Bronchial epithelial cell (primary cell): ENCODE data around the gene WAPL. TPM values are rescaled to one million over a fixed set of nuclear protein-coding genes. Genes with fewer than 3 reads are reported as not detected.

Experiments used
- DNase-seq: peaks from one replicate; pipeline ENCODE4 v3.0.0-alpha.2; 2010; ENCODE audit warnings: low read depth
- FAIRE-seq: peaks from 2 replicates; lab custom pipeline; 2011; peaks lifted over from hg19 to GRCh38; lab: Jason Lieb, UNC
- H3K27me3 ChIP-seq: 2 replicates; pipeline ENCODE4 v1.5.1; 2011; ENCODE audit warnings: low read length; ENCODE audit not compliant: control insufficient read depth, insufficient read depth
- H3K36me3 ChIP-seq: 2 replicates; pipeline ENCODE4 v1.5.1; 2011; ENCODE audit warnings: low read length; ENCODE audit not compliant: control insufficient read depth, insufficient read depth
- H3K4me3 ChIP-seq: 2 replicates; pipeline ENCODE4 v1.5.1; 2011; ENCODE audit warnings: mild to moderate bottlenecking, low read depth, low read length, control low read depth
- CTCF ChIP-seq: IDR thresholded peaks from 2 replicates; pipeline ENCODE4 v1.5.1; 2011; ENCODE audit warnings: mild to moderate bottlenecking, moderate library complexity, low read length, control low read depth, inconsistent platforms; ENCODE audit not compliant: insufficient read depth, severe bottlenecking
- total RNA-seq: library from RNA; depleted of rRNA; stranded (reverse); fragments of >200 nt; gene quantifications from 2 replicates; pipeline ENCODE4 v1.2.1, GENCODE V29; 2014

Gene WAPL
- total RNA-seq, 1 donor from 2014 or later: 41.9 TPM

GRCh38 chr10:86440874-86441843, 80.4 kb downstream of the WAPL start:
- H3K36me3 ChIP-seq: peaks cover 8% of the 10 kb centered on the region
- DNase-seq: peak; percentile 96
- no peaks in the 10 kb centered on the region for H3K27me3 ChIP-seq
- no peak for TF ChIP-seq CTCF
- no peak overlapping the region for H3K4me3 ChIP-seq
- peak; percentile 23 for FAIRE-seq

DNA sequence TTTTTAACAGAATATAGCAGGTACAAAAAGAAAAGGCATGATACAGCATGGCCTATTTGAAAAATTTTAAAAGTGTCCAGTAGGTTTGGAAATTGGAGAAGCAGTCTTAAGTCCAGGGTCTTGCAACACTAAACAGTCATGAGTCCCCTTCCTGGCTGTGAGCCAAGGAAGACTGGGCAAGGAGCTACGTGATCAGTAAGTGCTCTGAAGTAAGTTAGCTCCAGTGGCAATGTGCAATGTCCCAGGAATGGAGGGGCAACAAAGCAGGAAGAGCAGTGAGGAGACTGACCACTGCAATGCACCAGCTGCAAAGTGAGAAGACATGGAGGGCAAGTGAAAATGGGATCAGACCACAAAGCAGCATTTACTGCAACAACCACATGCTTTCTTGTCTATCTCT, 82.0 kb downstream of the WAPL start:
- no peak for FAIRE-seq
- no peak overlapping the region for H3K4me3 ChIP-seq

GRCh38 chr10:86438091-86438749, 83.4 kb downstream of the WAPL start:
- FAIRE-seq (no peak), DNase-seq (no peak)
- Histone ChIP-seq H3K4me3 (no peak overlapping the region), H3K27me3 (no peaks in the 10 kb centered on the region), H3K36me3 (peaks cover 11% of the 10 kb centered on the region)
- TF ChIP-seq CTCF: no peak

More for the DNA sequence above, 82.0 kb downstream of the WAPL start:
- H3K27me3 ChIP-seq: no peaks in the 10 kb centered on the region
- TF ChIP-seq CTCF: no peak
- peaks cover 11% of the 10 kb centered on the region for H3K36me3 ChIP-seq
- peak; percentile 67 for DNase-seq

DNA sequence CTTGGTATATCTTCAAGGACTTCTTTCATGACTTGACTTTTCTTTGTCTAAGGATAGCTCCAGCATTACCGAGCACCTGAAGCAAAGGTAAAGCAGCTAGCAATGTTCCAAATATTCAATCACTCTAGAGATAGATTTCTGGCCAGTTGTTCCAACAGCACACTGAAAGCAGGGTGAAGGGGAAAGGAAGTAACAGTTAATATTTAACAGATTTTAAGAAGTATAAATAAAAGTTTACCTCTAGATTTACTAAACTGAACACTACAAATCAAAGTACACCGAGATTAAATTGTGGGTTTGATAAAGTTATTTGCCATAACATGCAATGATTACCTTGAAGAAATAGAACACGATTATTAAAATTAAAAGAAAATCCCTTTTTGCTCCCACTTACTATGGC, 84.1 kb downstream of the WAPL start:
- H3K4me3 ChIP-seq: no peak overlapping the region
- FAIRE-seq: no peak
- TF ChIP-seq CTCF: no peak
- peaks cover 11% of the 10 kb centered on the region for H3K36me3 ChIP-seq
- no peaks in the 10 kb centered on the region for H3K27me3 ChIP-seq
- no peak for DNase-seq

DNA sequence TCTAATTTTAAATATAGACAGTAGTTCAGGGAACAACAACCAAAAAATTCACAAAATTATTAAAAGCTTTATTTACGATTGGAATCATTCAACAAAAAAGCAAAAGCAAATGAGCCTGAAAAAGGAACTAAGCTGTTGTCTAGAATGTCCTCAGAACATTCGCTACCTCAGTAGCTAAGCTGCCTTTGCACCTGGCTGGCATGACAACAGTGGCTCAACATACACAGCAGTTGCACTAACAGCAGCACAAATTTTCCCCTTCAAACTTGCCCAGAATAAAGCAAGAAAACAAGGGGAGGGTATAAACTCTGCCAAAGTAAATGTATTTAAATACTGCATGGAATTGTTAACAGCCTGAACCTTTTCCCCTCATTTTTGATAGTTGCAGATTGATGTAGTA, 84.6 kb downstream of the WAPL start:
- Histone ChIP-seq H3K27me3 (no peaks in the 10 kb centered on the region), H3K4me3 (no peak overlapping the region), H3K36me3 (peaks cover 11% of the 10 kb centered on the region)
- no peak for TF ChIP-seq CTCF
- DNase-seq (no peak), FAIRE-seq (no peak)
